B cell (primary cell): ENCODE data around the gene ALOX5AP. TPM values are rescaled to one million over a fixed set of nuclear protein-coding genes. Genes with fewer than 3 reads are reported as not detected.

Experiments used
- ATAC-seq: fragments of 200-7000 bp; cut with Tn5 transposase; one replicate; pipeline ENCODE4 v1.10.0; 2021; ENCODE audit warnings: low read depth, mild to moderate bottlenecking, moderate number of reproducible peaks, moderate library complexity
- CTCF ChIA-PET: fragments of 350-600 bp; sonication (Branson Sonifier 250); formaldehyde crosslinking; loops from one replicate; lab custom pipeline; 2021; ENCODE audit warnings: antibody characterized with exemption, inconsistent platforms; lab: Charles Lee
- POLR2A ChIA-PET: fragments of 350-600 bp; sonication (Branson Sonifier 250); formaldehyde crosslinking; loops from one replicate; lab custom pipeline; 2021; ENCODE audit warnings: antibody characterized with exemption; lab: Charles Lee
- DNase-seq: peaks from one replicate; pipeline ENCODE4 v3.0.0; 2013
- H2AFZ ChIP-seq: 2 replicates; pipeline ENCODE4 v1.6.1; 2012; ENCODE audit warnings: mild to moderate bottlenecking, low read depth, low read length; ENCODE audit not compliant: insufficient read depth, poor library complexity, severe bottlenecking
- H3K27ac ChIP-seq, 2 donors: 1 replicate in 1 of 2; 2 replicates in 1 of 2; pipeline ENCODE4 v1.5.1; 2012 to 2013; ENCODE audit warnings: low read length in 2 of 2, mild to moderate bottlenecking in 2 of 2, moderate library complexity in 1 of 2
- H3K27me3 ChIP-seq, 4 experiments: fragments of 200-600 bp in 1 of 4; sonication (generic) in 1 of 4; replicated peaks in 1 of 4; 1 replicate in 2 of 4; 2 replicates in 2 of 4; pipeline versions ENCODE4 v1.6.1 to v1.7.0; 2013 to 2016; ENCODE audit warnings: low read length in 3 of 4, mild to moderate bottlenecking in 2 of 4, mixed read lengths in 1 of 4, moderate library complexity in 1 of 4; ENCODE audit not compliant: insufficient read depth in 4 of 4, control insufficient read depth in 3 of 4; ENCODE audit errors: control extremely low read depth in 1 of 4
- H3K36me3 ChIP-seq, 2 experiments: replicated peaks in 1 of 2; 1 replicate in 1 of 2; 2 replicates in 1 of 2; pipeline versions ENCODE4 v1.6.1 to v1.7.1; 2013; ENCODE audit warnings: low read length in 1 of 2; ENCODE audit not compliant: insufficient read depth in 2 of 2, control insufficient read depth in 1 of 2; ENCODE audit errors: control extremely low read depth in 1 of 2, extremely low read depth in 1 of 2
- H3K4me1 ChIP-seq, 2 donors: fragments of 200-600 bp in 1 of 2; sonication (generic) in 1 of 2; 1 replicate in 1 of 2; 2 replicates in 1 of 2; pipeline versions ENCODE4 v1.5.1 to v1.6.1; 2013 to 2017; ENCODE audit warnings: low read length in 2 of 2; ENCODE audit not compliant: control insufficient read depth in 2 of 2, insufficient read depth in 2 of 2
- H3K4me2 ChIP-seq: replicated peaks from 2 replicates; pipeline ENCODE3; 2012; ENCODE audit warnings: mild to moderate bottlenecking, low read depth, low read length; ENCODE audit not compliant: poor library complexity, severe bottlenecking
- H3K4me3 ChIP-seq, 5 experiments: fragments of 200-600 bp in 1 of 5; sonication (generic) in 1 of 5; 1 replicate in 3 of 5; 2 replicates in 2 of 5; pipeline versions ENCODE4 v1.5.1 to v1.7.0; 2011 to 2016; ENCODE audit warnings: low read length in 4 of 5, mild to moderate bottlenecking in 4 of 5, low read depth in 2 of 5, control low read depth in 1 of 5, moderate library complexity in 1 of 5; ENCODE audit not compliant: insufficient read depth in 1 of 5; ENCODE audit errors: control extremely low read depth in 1 of 5, extremely low read depth in 1 of 5
- H3K79me2 ChIP-seq: fragments of 200-600 bp; sonication (generic); one replicate; pipeline ENCODE4 v1.6.0; 2016; ENCODE audit warnings: low read length; ENCODE audit not compliant: control insufficient read depth, insufficient read depth
- H3K9ac ChIP-seq: fragments of 200-600 bp; sonication (generic); 2 replicates; pipeline ENCODE4 v1.6.1; 2017; ENCODE audit warnings: mild to moderate bottlenecking, low read length, moderate library complexity
- H3K9me3 ChIP-seq, 3 donors: one replicate each; pipeline versions ENCODE4 v1.6.1 to v1.7.1; 2013; ENCODE audit warnings: low read length in 2 of 3; ENCODE audit not compliant: control insufficient read depth in 2 of 3, insufficient read depth in 1 of 3; ENCODE audit errors: control extremely low read depth in 1 of 3
- H4K20me1 ChIP-seq: 2 replicates; pipeline ENCODE4 v1.6.0; 2012; ENCODE audit warnings: mild to moderate bottlenecking, low read length; ENCODE audit not compliant: insufficient read depth, control insufficient read depth, poor library complexity, severe bottlenecking
- H3K27ac Mint-ChIP-seq: one replicate; pipeline ENCODE4 v1.8.0; 2021; ENCODE audit warnings: mixed read lengths
- H3K27me3 Mint-ChIP-seq: one replicate; pipeline ENCODE4 v1.8.0; 2021; ENCODE audit warnings: mixed read lengths
- H3K4me1 Mint-ChIP-seq: one replicate; pipeline ENCODE4 v1.8.0; 2021; ENCODE audit warnings: mixed read lengths
- H3K4me3 Mint-ChIP-seq: one replicate; pipeline ENCODE4 v1.8.0; 2021; ENCODE audit warnings: mixed read lengths
- H3K9me3 Mint-ChIP-seq: one replicate; pipeline ENCODE4 v1.8.0; 2022; ENCODE audit warnings: mixed read lengths; ENCODE audit not compliant: insufficient read depth
- EZH2 ChIP-seq: IDR thresholded peaks from 2 replicates; pipeline ENCODE4 v1.6.1; 2012; ENCODE audit warnings: borderline replicate concordance, low read depth, mild to moderate bottlenecking, moderate library complexity, low read length; ENCODE audit not compliant: insufficient read depth, poor library complexity, severe bottlenecking
- WGBS: methylation state at CpG from one replicate; pipeline ENCODE4 v1.1.5; 2013; ENCODE audit warnings: missing lambda C conversion rate; ENCODE audit not compliant: insufficient coverage; 5-methylcytosine and 5-hydroxymethylcytosine counted together
- intact Hi-C: fragments of 100-400 bp; cut with micrococcal nuclease; formaldehyde crosslinking; loops from one replicate; pipeline ENCODE4 v1.10.0; 2022
- polyA plus RNA-seq: library from polyadenylated mRNA; depleted of rRNA; stranded (reverse); fragments of >200 nt; gene quantifications from 2 replicates; pipeline ENCODE4 v1.2.3, GENCODE V29; 2012
- total RNA-seq, 2 donors: library from RNA; stranded (reverse); fragments of 120-200 nt in 1 of 2; gene quantifications; 1 replicate in 1 of 2; 2 replicates in 1 of 2; pipeline versions ENCODE4 v1.2.3 to v1.2.4, GENCODE V29; 2013 to 2022
- TF ChIP-seq, protein P1 (sequence below): fragments of 200-600 bp; IDR thresholded peaks from one replicate; pipeline ENCODE4 v1.8.0; 2022; ENCODE audit warnings: antibody characterized with exemption, mild to moderate bottlenecking

The ALOX5AP gene
- total and polyA plus RNA-seq, 2 donors (not counting 1 experiment from before 2014, with no cell fraction given) = 81.4 to 87.5 TPM

DNA sequence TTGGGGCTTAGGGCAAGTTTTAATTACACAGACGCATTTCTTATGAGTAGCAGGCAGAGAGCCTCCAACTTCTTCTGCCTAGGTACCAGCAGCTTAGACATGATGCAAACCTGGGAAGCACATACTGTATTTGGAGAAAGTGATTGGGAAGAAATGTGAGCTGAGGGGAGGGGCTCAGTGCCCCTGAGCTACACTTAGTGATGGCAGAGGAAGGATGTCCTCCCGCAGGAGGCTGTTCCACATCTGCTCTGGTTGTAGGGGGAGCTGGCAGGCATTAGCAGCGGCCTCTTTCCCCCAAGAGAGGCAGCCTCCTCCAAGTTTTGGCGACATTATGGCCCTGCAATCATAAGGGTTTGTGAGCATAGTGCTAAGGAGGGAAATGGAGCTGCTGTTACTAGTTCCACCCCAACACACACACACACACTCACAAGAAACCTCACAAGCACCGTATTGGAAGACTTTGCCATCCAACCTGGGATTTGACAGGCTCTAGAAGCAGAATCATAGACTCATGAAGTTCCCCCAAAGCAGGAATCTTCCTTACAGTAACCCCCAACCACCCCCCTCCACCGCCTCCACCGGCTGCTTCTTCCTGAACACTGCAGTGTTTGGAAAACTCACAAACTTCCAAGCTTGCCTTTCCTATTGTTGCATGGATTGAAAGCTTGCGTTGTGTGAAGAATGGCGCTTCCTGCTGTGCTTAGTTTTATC, 3.3 kb downstream of the ALOX5AP start:
- peaks cover 85% of the 10 kb centered on the region for H3K79me2 ChIP-seq
- no peak overlapping the region for H2AFZ ChIP-seq
- intact Hi-C loops = loop anchor here (10.0 kb wide), 2 partner anchors 1144 to 1244 kb away; partner anchors contain the start of gene SLC7A1
- H3K27ac ChIP-seq = peak overlapping the region in 1 of 2 donors; percentile 80
- H3K9me3 Mint-ChIP-seq = no peaks in the 10 kb centered on the region
- no peaks in the 10 kb centered on the region for H3K27me3 ChIP-seq
- H3K4me1 Mint-ChIP-seq = peaks cover 77% of the 10 kb centered on the region
- ATAC-seq (no peak), DNase-seq (no peak)
- H4K20me1 ChIP-seq = peaks cover 16% of the 10 kb centered on the region
- H3K4me3 ChIP-seq = peak overlapping the region in 1 of 5 experiments; percentile 98
- H3K27me3 Mint-ChIP-seq = no peaks in the 10 kb centered on the region
- H3K36me3 ChIP-seq = peaks cover 0 to 9% of the 10 kb centered on the region in 2 experiments
- WGBS = 96% methylated on average over 3 of the region's 9 CpGs
- ChIA-PET POLR2A (interaction anchor here (0.6 kb wide), 1 partner anchor 60 kb away, joined by 3 read pairs; no protein-coding TSS in a partner anchor), CTCF (interaction anchor here (0.9 to 1.9 kb wide), 3 partner anchors 14 to 122 kb away, joined by 3 to 7 read pairs (median 5); no protein-coding TSS in a partner anchor)
- peak overlapping the region; percentile 72 for H3K4me2 ChIP-seq
- peak overlapping the region; percentile 99 for H3K4me3 Mint-ChIP-seq
- H3K4me1 ChIP-seq = peaks cover 70 to 82% of the 10 kb centered on the region in 2 donors
- no peak for TF ChIP-seq EZH2
- TF ChIP-seq, protein P1, sequence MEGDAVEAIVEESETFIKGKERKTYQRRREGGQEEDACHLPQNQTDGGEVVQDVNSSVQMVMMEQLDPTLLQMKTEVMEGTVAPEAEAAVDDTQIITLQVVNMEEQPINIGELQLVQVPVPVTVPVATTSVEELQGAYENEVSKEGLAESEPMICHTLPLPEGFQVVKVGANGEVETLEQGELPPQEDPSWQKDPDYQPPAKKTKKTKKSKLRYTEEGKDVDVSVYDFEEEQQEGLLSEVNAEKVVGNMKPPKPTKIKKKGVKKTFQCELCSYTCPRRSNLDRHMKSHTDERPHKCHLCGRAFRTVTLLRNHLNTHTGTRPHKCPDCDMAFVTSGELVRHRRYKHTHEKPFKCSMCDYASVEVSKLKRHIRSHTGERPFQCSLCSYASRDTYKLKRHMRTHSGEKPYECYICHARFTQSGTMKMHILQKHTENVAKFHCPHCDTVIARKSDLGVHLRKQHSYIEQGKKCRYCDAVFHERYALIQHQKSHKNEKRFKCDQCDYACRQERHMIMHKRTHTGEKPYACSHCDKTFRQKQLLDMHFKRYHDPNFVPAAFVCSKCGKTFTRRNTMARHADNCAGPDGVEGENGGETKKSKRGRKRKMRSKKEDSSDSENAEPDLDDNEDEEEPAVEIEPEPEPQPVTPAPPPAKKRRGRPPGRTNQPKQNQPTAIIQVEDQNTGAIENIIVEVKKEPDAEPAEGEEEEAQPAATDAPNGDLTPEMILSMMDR = no peak
- peak overlapping the region; percentile 43 for H3K27ac Mint-ChIP-seq
- H3K9me3 ChIP-seq = no peaks in the 10 kb centered on the region
- H3K9ac ChIP-seq = no peak overlapping the region

DNA sequence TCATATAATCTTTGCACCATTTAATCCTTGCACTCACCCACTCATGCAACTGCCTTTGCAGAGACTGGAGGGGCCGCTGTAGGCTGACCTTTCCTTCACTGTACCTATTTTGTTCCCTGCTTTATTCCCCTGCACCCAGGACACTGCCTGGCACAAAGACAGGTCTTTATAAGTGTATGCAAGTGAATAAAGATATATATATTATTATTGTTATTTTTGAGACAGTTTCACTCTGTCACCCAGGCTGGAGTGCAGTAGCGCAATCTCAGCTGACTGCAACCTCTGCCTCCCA, 3.8 kb downstream of the ALOX5AP start:
- peaks cover 70 to 82% of the 10 kb centered on the region in 2 donors for H3K4me1 ChIP-seq
- intact Hi-C loops = loop anchor here (10.0 kb wide), 2 partner anchors 1144 to 1244 kb away; partner anchors contain the start of gene SLC7A1
- no peaks in the 10 kb centered on the region for H3K27me3 ChIP-seq
- H3K9ac ChIP-seq = no peak overlapping the region
- POLR2A ChIA-PET = interaction anchor here (0.6 kb wide), 1 partner anchor 60 kb away, joined by 3 read pairs; no protein-coding TSS in a partner anchor
- no peak overlapping the region for H3K27ac ChIP-seq
- Mint-ChIP-seq H3K9me3 (no peaks in the 10 kb centered on the region), H3K4me1 (peaks cover 80% of the 10 kb centered on the region), H3K27me3 (no peaks in the 10 kb centered on the region), H3K27ac (no peak overlapping the region), H3K4me3 (peak overlapping the region; percentile 84)
- no peaks in the 10 kb centered on the region for H3K9me3 ChIP-seq
- H3K79me2 ChIP-seq = peaks cover 87% of the 10 kb centered on the region
- peak overlapping the region in 1 of 5 experiments; percentile 8 for H3K4me3 ChIP-seq
- TF ChIP-seq, protein P1 = no peak
- TF ChIP-seq EZH2 = no peak
- DNase-seq = no peak
- no peak overlapping the region for H3K4me2 ChIP-seq
- 100% methylated on average over 1 of the region's 2 CpGs for WGBS
- ATAC-seq = no peak
- no peak overlapping the region for H2AFZ ChIP-seq
- peaks cover 20% of the 10 kb centered on the region for H4K20me1 ChIP-seq
- CTCF ChIA-PET = interaction anchor here (0.9 to 1.9 kb wide), 4 partner anchors 14 to 123 kb away, joined by 3 to 7 read pairs (median 4); no protein-coding TSS in a partner anchor
- H3K36me3 ChIP-seq = peaks cover 0 to 14% of the 10 kb centered on the region in 2 experiments
